Smooth muscle cell (in vitro differentiated cells): ENCODE data around the gene NUBPL. TPM values are rescaled to one million over a fixed set of nuclear protein-coding genes. Genes with fewer than 3 reads are reported as not detected.

Source experiments
- DNase-seq: peaks from one replicate; lab custom pipeline; 2025; ENCODE audit not compliant: unreplicated experiment; lab: John Stamatoyannopoulos, UW
- H2AFZ ChIP-seq: fragments of 200-600 bp; sonication (generic); 2 replicates; pipeline ENCODE4 v1.6.0; 2016; ENCODE audit warnings: antibody characterized with exemption, low read depth, mild to moderate bottlenecking
- H3F3A ChIP-seq: fragments of 200-600 bp; sonication (generic); 2 replicates; pipeline ENCODE4 v1.6.0; 2017; ENCODE audit warnings: antibody characterized with exemption, low read depth
- H3K27ac ChIP-seq: fragments of 200-600 bp; sonication (generic); 2 replicates; pipeline ENCODE4 v1.5.1; 2016; ENCODE audit warnings: low read depth, mild to moderate bottlenecking
- H3K27me3 ChIP-seq: fragments of 200-600 bp; sonication (generic); 2 replicates; pipeline ENCODE4 v1.6.1; 2016; ENCODE audit warnings: low read depth, mild to moderate bottlenecking
- H3K36me3 ChIP-seq: fragments of 200-600 bp; sonication (generic); 2 replicates; pipeline ENCODE4 v1.5.1; 2016; ENCODE audit warnings: low read depth
- H3K4me1 ChIP-seq: fragments of 200-600 bp; sonication (generic); 2 replicates; pipeline ENCODE4 v1.5.1; 2016; ENCODE audit warnings: low read depth
- H3K4me2 ChIP-seq: fragments of 200-600 bp; sonication (generic); 2 replicates; pipeline ENCODE4 v1.6.0; 2016; ENCODE audit warnings: mild to moderate bottlenecking
- H3K4me3 ChIP-seq: fragments of 200-600 bp; sonication (generic); 2 replicates; pipeline ENCODE4 v1.5.1; 2016; ENCODE audit warnings: mild to moderate bottlenecking
- H3K79me2 ChIP-seq: fragments of 200-600 bp; sonication (generic); 2 replicates; pipeline ENCODE4 v1.6.0; 2016; ENCODE audit warnings: low read depth, mild to moderate bottlenecking
- H3K9ac ChIP-seq: fragments of 200-600 bp; sonication (generic); 2 replicates; pipeline ENCODE4 v1.6.0; 2016; ENCODE audit warnings: low read depth
- H3K9me3 ChIP-seq: fragments of 200-600 bp; sonication (generic); replicated peaks from 2 replicates; pipeline ENCODE4 v1.5.1; 2016; ENCODE audit warnings: low read depth
- H4K20me1 ChIP-seq: fragments of 200-600 bp; sonication (generic); 2 replicates; pipeline ENCODE4 v1.6.0; 2016; ENCODE audit warnings: low read depth
- CTCF ChIP-seq: fragments of 200-600 bp; sonication (generic); IDR thresholded peaks from 2 replicates; pipeline ENCODE4 v1.5.1; 2017; ENCODE audit warnings: borderline replicate concordance, mild to moderate bottlenecking, antibody characterized with exemption; ENCODE audit not compliant: insufficient read depth, poor library complexity, severe bottlenecking
- WGBS: methylation state at CpG from one replicate; pipeline ENCODE4 v1.1.7; 2016; ENCODE audit warnings: low lambda C conversion rate; 5-methylcytosine and 5-hydroxymethylcytosine counted together
- polyA plus RNA-seq: library from polyadenylated mRNA; unstranded; fragments of >200 nt; fragmentation: Nextera tagmentation; extraction: Ambion mirVana; gene quantifications from 2 replicates; pipeline ENCODE4 v1.2.1, GENCODE V29; 2016
- total RNA-seq: library from RNA; depleted of rRNA; stranded (reverse); fragments of >200 nt; gene quantifications from 2 replicates; pipeline ENCODE4 v1.2.3, GENCODE V29; 2014

Gene NUBPL
- total and polyA plus RNA-seq, 2 experiments from 2014 or later: 9.1 to 11.7 TPM

- Histone ChIP-seq H3K9me3 (no peaks in the 10 kb centered on the region), H3K79me2 (no peaks in the 10 kb centered on the region), H3K27me3 (no peaks in the 10 kb centered on the region), H3F3A (no peaks in the 10 kb centered on the region), H2AFZ (no peak overlapping the region), H3K4me2 (no peak overlapping the region), H4K20me1 (no peaks in the 10 kb centered on the region), H3K4me3 (no peak overlapping the region), H3K27ac (no peak overlapping the region), H3K36me3 (no peaks in the 10 kb centered on the region), H3K4me1 (no peaks in the 10 kb centered on the region), H3K9ac (no peak overlapping the region)
- DNase-seq: no peak
- TF ChIP-seq CTCF: no peak
Measured at GRCh38 chr14:31819281-31819680, 258.1 kb downstream of the NUBPL start.

DNA sequence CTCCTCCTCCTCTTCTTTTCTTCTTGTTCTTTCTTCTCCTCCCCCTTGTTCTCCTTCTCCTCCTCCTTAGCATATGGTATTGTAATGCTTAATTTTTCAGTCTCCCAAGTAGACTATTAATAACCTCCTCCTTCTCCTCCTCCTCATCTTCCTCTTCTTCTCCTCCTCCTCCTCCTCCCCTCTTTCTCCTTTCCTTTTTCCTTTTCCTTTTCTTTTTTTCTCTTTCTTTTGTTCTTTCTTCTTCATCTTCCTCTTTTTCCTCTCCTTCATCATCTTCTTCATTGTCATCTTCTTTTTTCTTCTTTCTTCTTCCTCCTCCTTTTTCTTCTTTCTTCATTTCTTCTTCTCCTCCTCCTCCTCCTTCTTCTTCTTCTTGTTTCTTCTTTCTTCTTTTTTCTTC is 264.3 kb downstream of the NUBPL start:
- H3K36me3 ChIP-seq: no peaks in the 10 kb centered on the region
- H3K27ac ChIP-seq: no peak overlapping the region
- H4K20me1 ChIP-seq: no peaks in the 10 kb centered on the region
- H3F3A ChIP-seq: no peaks in the 10 kb centered on the region
- no peak overlapping the region for H3K9ac ChIP-seq
- H3K4me2 ChIP-seq: no peak overlapping the region
- no peaks in the 10 kb centered on the region for H3K27me3 ChIP-seq
- no peak for TF ChIP-seq CTCF
- H3K9me3 ChIP-seq: no peaks in the 10 kb centered on the region
- no peak overlapping the region for H2AFZ ChIP-seq
- no peaks in the 10 kb centered on the region for H3K79me2 ChIP-seq
- H3K4me3 ChIP-seq: no peak overlapping the region
- no peaks in the 10 kb centered on the region for H3K4me1 ChIP-seq
- DNase-seq: no peak

DNA sequence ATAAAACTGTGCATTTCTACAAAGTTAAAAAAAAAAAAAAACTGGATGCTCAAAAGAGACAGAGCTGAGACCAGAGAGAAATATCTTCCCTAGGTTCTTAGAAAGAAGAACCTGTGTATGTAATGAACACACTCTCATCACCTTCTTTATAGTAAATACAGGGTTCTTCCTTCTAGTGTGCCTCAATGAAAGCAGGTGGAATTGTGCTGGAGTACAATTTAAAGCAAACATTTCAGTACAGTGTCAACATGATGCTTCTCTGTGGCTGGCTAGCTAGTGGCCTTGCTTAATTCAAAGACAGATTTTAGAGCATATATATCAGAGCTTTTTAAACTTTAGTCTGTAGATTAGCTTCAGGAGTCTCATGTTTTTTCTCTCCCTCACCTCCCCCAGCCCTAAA is 266.1 kb downstream of the NUBPL start:
- Histone ChIP-seq H3K9me3 (no peaks in the 10 kb centered on the region), H3K4me1 (no peaks in the 10 kb centered on the region), H3K36me3 (no peaks in the 10 kb centered on the region), H3K27ac (no peak overlapping the region), H4K20me1 (no peaks in the 10 kb centered on the region), H3K9ac (no peak overlapping the region), H2AFZ (no peak overlapping the region), H3K4me2 (no peak overlapping the region), H3K4me3 (no peak overlapping the region), H3K27me3 (no peaks in the 10 kb centered on the region), H3K79me2 (no peaks in the 10 kb centered on the region), H3F3A (no peaks in the 10 kb centered on the region)
- no peak for TF ChIP-seq CTCF
- DNase-seq: no peak

DNA sequence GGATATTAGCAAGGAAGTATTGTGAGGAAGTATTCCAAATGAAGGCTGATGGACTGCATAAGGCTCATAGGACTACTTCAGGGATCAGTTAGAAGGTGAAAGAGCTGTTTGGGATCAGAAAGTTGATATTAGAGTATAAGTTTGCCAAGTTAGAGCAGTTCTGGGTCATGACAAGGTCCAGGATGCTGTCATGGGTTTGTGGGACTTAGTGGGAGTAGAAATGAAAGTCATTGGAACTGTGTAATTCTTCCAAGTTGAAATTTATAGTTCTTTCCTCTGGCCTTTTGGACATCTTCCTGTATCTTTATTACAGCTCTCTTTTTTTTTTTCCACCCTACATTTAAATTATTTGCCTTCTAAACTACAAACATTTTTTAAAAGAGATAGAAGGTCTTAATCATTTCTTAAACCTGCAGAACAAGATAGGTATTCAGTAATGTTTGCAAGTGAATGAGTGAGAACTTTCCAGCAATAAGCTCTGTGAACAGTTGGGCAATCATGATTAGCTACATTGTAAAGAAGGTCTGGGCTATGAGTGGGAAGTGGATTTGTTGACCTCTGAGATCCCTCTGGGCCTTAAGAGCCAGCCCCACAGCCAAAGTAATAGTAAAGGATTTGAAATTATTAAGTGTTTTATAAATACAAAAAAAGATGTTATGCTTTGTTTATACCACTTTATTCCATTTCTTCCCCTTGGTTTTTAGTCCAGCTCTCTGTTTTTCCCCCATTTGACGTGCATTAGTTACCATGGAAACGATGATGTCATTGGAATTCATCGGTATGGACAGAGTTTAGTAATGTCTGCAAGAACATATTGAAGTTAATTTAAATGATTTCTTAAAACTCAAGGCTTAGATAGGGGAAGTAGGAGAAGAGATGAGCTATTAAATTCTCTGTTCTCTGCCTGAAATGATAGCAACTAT is 268.0 kb downstream of the NUBPL start:
- no peaks in the 10 kb centered on the region for H3F3A ChIP-seq
- peak overlapping the region; percentile 49 for H3K4me2 ChIP-seq
- TF ChIP-seq CTCF: no peak
- no peaks in the 10 kb centered on the region for H3K27me3 ChIP-seq
- H2AFZ ChIP-seq: no peak overlapping the region
- H3K4me3 ChIP-seq: no peak overlapping the region
- H3K27ac ChIP-seq: peak overlapping the region; percentile 85
- WGBS: 59% methylated on average over 3 of the region's 3 CpGs
- H3K36me3 ChIP-seq: no peaks in the 10 kb centered on the region
- peak overlapping the region; percentile 62 for H3K9ac ChIP-seq
- no peaks in the 10 kb centered on the region for H4K20me1 ChIP-seq
- no peaks in the 10 kb centered on the region for H3K4me1 ChIP-seq
- no peaks in the 10 kb centered on the region for H3K9me3 ChIP-seq
- no peak for DNase-seq
- H3K79me2 ChIP-seq: no peaks in the 10 kb centered on the region
